Measurements from ENCODE around the gene FCHO1.

GRCh38 chr19:17787274-17787913 is 36.1 kb downstream of the FCHO1 start:
- TF ChIP-seq ZNF274 (IDR thresholded peaks at IDR 0.05; ENCODE audit: low read depth, low read length) (no peak), SUZ12 (IDR thresholded peaks at IDR 0.05; ENCODE audit: extremely low read depth, insufficient read depth, insufficient read length) (no peak)

Measured in NT2/D1 (cell line).